HCT116 (cell line): ENCODE data around the gene PCDHA9. TPM values are rescaled to one million over a fixed set of nuclear protein-coding genes. Genes with fewer than 3 reads are reported as not detected.
"Not testable (repeated sequence)": the region's sequence is repeated elsewhere in the genome, so short reads cannot be mapped to it uniquely, and the experiment has no call there.

Experiments
- ATAC-seq: fragments of 200-7000 bp; cut with Tn5 transposase; 2 replicates; pipeline ENCODE4 v1.9.1; 2020; ENCODE audit warnings: mild to moderate bottlenecking, moderate library complexity
- BruUV-seq: library from RNA; stranded (reverse); fragments of 400-500 nt; replicated peaks from 2 replicates; lab custom pipeline; 2021; lab: Mats Ljungman, UMichigan
- CTCF ChIA-PET: fragments of 300-600 bp; sonication (Branson Sonifier 250); formaldehyde crosslinking; loops from one replicate; lab custom pipeline; 2021; ENCODE audit warnings: antibody characterized with exemption; lab: Charles Lee
- POLR2A ChIA-PET: fragments of 300-600, 350-600 bp; sonication (Branson Sonifier 250); formaldehyde crosslinking; loops from one replicate; lab custom pipeline; 2021; ENCODE audit warnings: antibody characterized with exemption; lab: Charles Lee
- RAD21 ChIA-PET, 2 experiments: fragments of 300-600 bp; sonication (Branson Sonifier 250); formaldehyde crosslinking; loops; one replicate each; lab custom pipeline; 2023; ENCODE audit warnings: low total read pairs in 2 of 2; ENCODE audit not compliant: uncharacterized antibody in 2 of 2, unreplicated experiment in 2 of 2, low non-redundant PET in 1 of 2; lab: Charles Lee
- DNase-seq: peaks from one replicate; pipeline ENCODE4 v3.0.0-alpha.2; 2010; ENCODE audit warnings: low read depth, low spot score
- H2AFZ ChIP-seq: fragments of 200-600 bp; shearing (Covaris generic), sonication (generic); 2 replicates; pipeline ENCODE4 v1.6.1; 2017; ENCODE audit warnings: low read depth, mixed run types, mixed read lengths, antibody characterized with exemption, low read length; ENCODE audit not compliant: poor library complexity, severe bottlenecking
- H3K27ac ChIP-seq: 2 replicates; pipeline ENCODE4 v1.5.1; 2012; ENCODE audit warnings: low read depth, low read length
- H3K27me3 ChIP-seq: fragments of 200-600 bp; sonication (generic); 2 replicates; pipeline ENCODE4 v1.6.1; 2016; ENCODE audit warnings: mixed run types, low read length, mixed read lengths; ENCODE audit not compliant: insufficient read depth
- H3K36me3 ChIP-seq, 2 experiments: fragments of 200-500 bp in 1 of 2; fragments of 200-600 bp in 1 of 2; sonication (Bioruptor generic) in 1 of 2; sonication (generic) in 1 of 2; 2 replicates each; pipeline versions ENCODE4 v1.5.1 to v1.6.1; 2014 to 2016; ENCODE audit warnings: low read length in 2 of 2, inconsistent platforms in 1 of 2, mixed read lengths in 1 of 2, mixed run types in 1 of 2; ENCODE audit not compliant: insufficient read depth in 2 of 2, control insufficient read depth in 1 of 2
- H3K4me1 ChIP-seq, 2 experiments: fragments of 200-600 bp in 1 of 2; sonication (generic) in 1 of 2; 2 replicates each; pipeline versions ENCODE4 v1.5.1 to v1.6.1; 2012 to 2017; ENCODE audit warnings: low read length in 2 of 2, inconsistent platforms in 1 of 2, mild to moderate bottlenecking in 1 of 2, mixed read lengths in 1 of 2, mixed run types in 1 of 2, moderate library complexity in 1 of 2; ENCODE audit not compliant: insufficient read depth in 2 of 2, control insufficient read depth in 1 of 2
- H3K4me2 ChIP-seq: fragments of 200-600 bp; sonication (generic); 2 replicates; pipeline ENCODE4 v1.6.1; 2017; ENCODE audit warnings: mixed run types, low read length, mixed read lengths
- H3K4me3 ChIP-seq, 2 experiments: fragments of 200-600 bp in 1 of 2; sonication (generic) in 1 of 2; replicated peaks in 1 of 2; 2 replicates each; pipeline ENCODE4 v1.5.1; 2011 to 2016; ENCODE audit warnings: low read length in 2 of 2, control low read depth in 1 of 2, low read depth in 1 of 2, mild to moderate bottlenecking in 1 of 2, mixed read lengths in 1 of 2, mixed run types in 1 of 2
- H3K79me2 ChIP-seq: fragments of 200-600 bp; sonication (generic); 2 replicates; pipeline ENCODE4 v1.6.1; 2017; ENCODE audit warnings: mild to moderate bottlenecking, mixed run types, low read length, moderate library complexity, mixed read lengths; ENCODE audit not compliant: insufficient read depth
- H3K9ac ChIP-seq: fragments of 200-600 bp; sonication (generic); 2 replicates; pipeline ENCODE4 v1.6.1; 2016; ENCODE audit warnings: low read length, mixed read lengths
- H3K9me2 ChIP-seq: fragments of 200-600 bp; sonication (generic), shearing (Covaris generic); 2 replicates; pipeline ENCODE4 v1.6.1; 2017; ENCODE audit warnings: mixed run types, mild to moderate bottlenecking, moderate library complexity; ENCODE audit not compliant: insufficient read depth
- H3K9me3 ChIP-seq, 2 experiments: fragments of 200-500 bp in 1 of 2; fragments of 200-600 bp in 1 of 2; sonication (Bioruptor generic) in 1 of 2; sonication (generic) in 1 of 2; 2 replicates each; pipeline ENCODE4 v1.6.1; 2014 to 2017; ENCODE audit warnings: low read length in 2 of 2, mixed read lengths in 2 of 2, inconsistent platforms in 1 of 2, low read depth in 1 of 2, mild to moderate bottlenecking in 1 of 2, mixed run types in 1 of 2, moderate library complexity in 1 of 2; ENCODE audit not compliant: control insufficient read depth in 1 of 2, insufficient read depth in 1 of 2
- H4K20me1 ChIP-seq: fragments of 200-600 bp; sonication (generic), shearing (Covaris generic); 2 replicates; pipeline ENCODE4 v1.6.1; 2017; ENCODE audit warnings: mixed run types, mild to moderate bottlenecking, moderate library complexity; ENCODE audit not compliant: insufficient read depth
- CBX3 ChIP-seq: IDR thresholded peaks from 2 replicates; pipeline ENCODE4 v1.6.1; 2012; ENCODE audit warnings: low read depth
- CTCF ChIP-seq, 3 experiments: fragments of 200-600 bp in 1 of 3; sonication (generic) in 1 of 3; IDR thresholded peaks in 2 of 3; conservative IDR thresholded peaks in 1 of 3; 2 replicates each; pipeline ENCODE4 v1.5.1; 2012 to 2017; ENCODE audit warnings: low read depth in 2 of 3, low read length in 2 of 3, antibody characterized with exemption in 1 of 3, borderline replicate concordance in 1 of 3, control low read depth in 1 of 3, mild to moderate bottlenecking in 1 of 3, mixed read lengths in 1 of 3, mixed run types in 1 of 3, moderate library complexity in 1 of 3; ENCODE audit not compliant: insufficient read depth in 1 of 3
- intact Hi-C: fragments of 100-400 bp; cut with micrococcal nuclease; formaldehyde crosslinking; loops from 2 replicates; pipeline ENCODE4 v1.10.0; 2022
- total RNA-seq: library from RNA; stranded (reverse); gene quantifications from one replicate; pipeline ENCODE4 v1.2.1, GENCODE V29; 2021; ENCODE audit not compliant: unreplicated experiment

PCDHA9 gene
- total RNA-seq, 1 experiment from 2014 or later, result not detected

DNA sequence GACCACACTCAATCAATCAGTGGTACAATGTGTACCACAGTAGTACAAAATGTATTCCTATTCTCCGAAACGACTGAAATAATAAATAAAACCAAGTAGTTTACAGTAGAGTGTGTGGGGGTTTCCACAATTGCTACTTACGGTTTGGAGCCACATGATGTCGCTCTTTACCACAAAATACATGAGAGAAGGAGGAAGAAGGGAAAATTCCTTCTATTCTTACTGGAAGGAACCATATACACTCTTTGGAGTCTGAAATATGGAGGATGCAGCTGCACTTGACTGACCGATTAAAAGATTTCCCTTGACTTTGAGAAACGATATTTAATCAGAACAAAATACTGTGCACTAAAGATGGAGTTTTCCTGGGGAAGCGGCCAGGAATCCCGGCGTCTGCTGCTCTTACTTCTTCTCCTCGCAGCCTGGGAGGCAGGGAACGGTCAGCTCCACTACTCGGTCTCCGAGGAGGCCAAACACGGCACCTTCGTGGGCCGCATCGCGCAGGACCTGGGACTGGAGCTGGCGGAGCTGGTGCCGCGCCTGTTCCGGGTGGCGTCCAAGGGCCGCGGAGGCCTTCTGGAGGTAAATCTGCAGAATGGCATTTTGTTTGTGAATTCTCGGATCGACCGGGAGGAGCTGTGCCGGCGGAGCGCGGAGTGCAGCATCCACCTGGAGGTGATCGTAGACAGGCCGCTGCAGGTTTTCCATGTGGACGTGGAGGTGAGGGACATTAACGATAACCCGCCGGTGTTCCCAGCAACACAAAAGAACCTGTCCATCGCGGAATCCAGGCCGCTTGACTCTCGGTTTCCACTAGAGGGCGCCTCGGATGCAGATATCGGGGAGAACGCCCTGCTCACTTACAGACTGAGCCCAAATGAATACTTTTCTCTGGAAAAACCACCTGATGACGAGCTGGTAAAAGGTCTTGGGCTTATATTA, 41.1 kb upstream of the PCDHA9 start, which contains the start of gene PCDHA4 (continued):
- TF ChIP-seq CBX3 (no peak), CTCF (IDR thresholded peaks at IDR 0.05 in 2 of 3, conservative IDR thresholded peaks at IDR 0.05 in 1 of 3; ENCODE audit: borderline replicate concordance in 1 of 3, insufficient read depth in 1 of 3, low read depth in 2 of 3, low read length in 2 of 3) (peak; percentile 6 to 60 (median 57); a peak in 4 of 6 replicates)
- TF ChIP-seq, all 23 proteins: peak for 2

DNA sequence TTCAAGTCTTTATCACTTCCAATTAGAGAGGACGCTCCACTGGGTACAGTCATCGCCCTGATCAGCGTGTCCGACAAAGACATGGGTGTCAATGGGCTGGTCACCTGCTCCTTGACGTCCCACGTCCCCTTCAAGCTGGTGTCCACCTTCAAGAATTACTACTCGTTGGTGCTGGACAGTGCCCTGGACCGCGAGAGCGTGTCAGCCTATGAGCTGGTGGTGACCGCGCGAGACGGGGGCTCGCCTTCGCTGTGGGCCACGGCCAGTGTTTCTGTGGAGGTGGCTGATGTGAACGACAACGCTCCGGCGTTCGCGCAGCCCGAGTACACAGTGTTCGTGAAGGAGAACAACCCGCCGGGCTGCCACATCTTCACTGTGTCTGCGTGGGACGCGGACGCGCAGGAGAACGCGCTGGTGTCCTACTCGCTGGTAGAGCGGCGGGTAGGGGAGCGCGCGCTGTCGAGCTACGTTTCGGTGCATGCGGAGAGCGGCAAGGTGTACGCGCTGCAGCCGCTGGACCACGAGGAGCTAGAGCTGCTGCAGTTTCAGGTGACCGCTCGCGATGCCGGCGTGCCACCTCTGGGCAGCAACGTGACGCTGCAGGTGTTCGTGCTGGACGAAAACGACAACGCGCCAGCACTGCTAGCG, 39.8 kb upstream of the PCDHA9 start:
- POLR2A ChIA-PET, DNase-seq, H3K27ac ChIP-seq, intact Hi-C loops, H2AFZ ChIP-seq, H3K4me2 ChIP-seq, H3K36me3 ChIP-seq, H3K4me1 ChIP-seq, H4K20me1 ChIP-seq, H3K27me3 ChIP-seq, H3K9me3 ChIP-seq, H3K4me3 ChIP-seq, H3K9me2 ChIP-seq, ATAC-seq, H3K9ac ChIP-seq, RAD21 ChIA-PET, BruUV-seq, H3K79me2 ChIP-seq: not testable (repeated sequence)
- CTCF ChIA-PET, result interaction anchor here (0.9 kb wide), 1 partner anchor 10 kb away, joined by 3 read pairs; no protein-coding TSS in a partner anchor
